Gastrocnemius medialis (tissue), 4 donors: ENCODE data around the gene PTBP2.

Experiments
- CTCF ChIP-seq, 5 experiments: fragments of 450-650 bp in 3 of 5; fragments of 200-600 bp in 2 of 5; sonication (generic) in 2 of 5; IDR thresholded peaks in 4 of 5; conservative IDR thresholded peaks in 1 of 5; 1 replicate in 4 of 5; 2 replicates in 1 of 5; pipeline ENCODE4 v1.5.1; 2016 to 2019; ENCODE audit warnings: antibody characterized with exemption in 5 of 5, mild to moderate bottlenecking in 3 of 5, moderate library complexity in 3 of 5
- POLR2A ChIP-seq, 2 donors: fragments of 450-650 bp; IDR thresholded peaks; one replicate each; pipeline ENCODE4 v1.6.1; 2017; ENCODE audit warnings: antibody characterized with exemption in 2 of 2, mild to moderate bottlenecking in 2 of 2, moderate library complexity in 2 of 2

GRCh38 chr1:96820671-96821070, 99.1 kb downstream of the PTBP2 start:
- no peak for TF ChIP-seq CTCF (IDR thresholded peaks at IDR 0.05 in 4 of 5, conservative IDR thresholded peaks at IDR 0.05 in 1 of 5)
- no peak for TF ChIP-seq POLR2A (IDR thresholded peaks at IDR 0.05)
